CD14-positive monocyte (primary cell): ENCODE measurements around the gene SMIM35. TPM values are rescaled to one million over a fixed set of nuclear protein-coding genes. Genes with fewer than 3 reads are reported as not detected.

Source experiments
- DNase-seq, 3 donors: peaks; one replicate each; pipeline ENCODE4 v3.0.0-alpha.2; 2011 to 2022
- H2AFZ ChIP-seq: 2 replicates; pipeline ENCODE4 v1.6.0; 2012; ENCODE audit warnings: mild to moderate bottlenecking, low read depth, low read length, inconsistent platforms; ENCODE audit not compliant: insufficient read depth, poor library complexity, severe bottlenecking
- H3K27ac ChIP-seq, 2 donors: 1 replicate in 1 of 2; 2 replicates in 1 of 2; pipeline ENCODE4 v1.5.1; 2012 to 2013; ENCODE audit warnings: low read length in 2 of 2, control low read depth in 1 of 2, inconsistent platforms in 1 of 2, low read depth in 1 of 2, mild to moderate bottlenecking in 1 of 2
- H3K27me3 ChIP-seq, 2 donors: one replicate each; pipeline versions ENCODE4 v1.6.0 to v1.6.1; 2011 to 2013; ENCODE audit warnings: low read length in 2 of 2; ENCODE audit not compliant: control insufficient read depth in 2 of 2, insufficient read depth in 2 of 2
- H3K36me3 ChIP-seq, 2 donors: replicated peaks in 1 of 2; 1 replicate in 1 of 2; 2 replicates in 1 of 2; pipeline versions ENCODE4 v1.5.1 to v1.6.1; 2012 to 2013; ENCODE audit warnings: low read length in 2 of 2, control low read depth in 1 of 2, inconsistent platforms in 1 of 2, mild to moderate bottlenecking in 1 of 2; ENCODE audit not compliant: insufficient read depth in 2 of 2, control insufficient read depth in 1 of 2
- H3K4me1 ChIP-seq, 2 donors: 1 replicate in 1 of 2; 2 replicates in 1 of 2; pipeline versions ENCODE4 v1.5.1 to v1.6.1; 2012 to 2013; ENCODE audit warnings: low read length in 2 of 2, control low read depth in 1 of 2, inconsistent platforms in 1 of 2, mild to moderate bottlenecking in 1 of 2, moderate library complexity in 1 of 2; ENCODE audit not compliant: insufficient read depth in 2 of 2, control insufficient read depth in 1 of 2
- H3K4me2 ChIP-seq: replicated peaks from 2 replicates; pipeline ENCODE3; 2012; ENCODE audit warnings: low read length, moderate library complexity, mild to moderate bottlenecking; ENCODE audit not compliant: poor library complexity, severe bottlenecking; ENCODE audit errors: extremely low read depth
- H3K4me3 ChIP-seq, 3 experiments: fragments of 200-600 bp in 1 of 3; sonication (generic) in 1 of 3; replicated peaks in 1 of 3; 1 replicate in 2 of 3; 2 replicates in 1 of 3; pipeline ENCODE4 v1.5.1; 2011 to 2013; ENCODE audit warnings: low read length in 3 of 3, mild to moderate bottlenecking in 3 of 3, control low read depth in 2 of 3, low read depth in 2 of 3, inconsistent platforms in 1 of 3, moderate library complexity in 1 of 3
- H3K79me2 ChIP-seq: 2 replicates; pipeline ENCODE4 v1.6.0; 2012; ENCODE audit warnings: mild to moderate bottlenecking, control low read depth, inconsistent platforms, low read length, moderate library complexity; ENCODE audit not compliant: insufficient read depth
- H3K9ac ChIP-seq: 2 replicates; pipeline ENCODE4 v1.6.0; 2017; ENCODE audit warnings: low read length, mild to moderate bottlenecking; ENCODE audit not compliant: insufficient read depth, poor library complexity, severe bottlenecking
- H3K9me3 ChIP-seq, 2 donors: replicated peaks in 1 of 2; 1 replicate in 1 of 2; 2 replicates in 1 of 2; pipeline versions ENCODE4 v1.5.1 to v1.6.1; 2012 to 2013; ENCODE audit warnings: low read length in 2 of 2, control low read depth in 1 of 2; ENCODE audit not compliant: control insufficient read depth in 1 of 2, insufficient read depth in 1 of 2
- H4K20me1 ChIP-seq: 2 replicates; pipeline ENCODE4 v1.6.0; 2012; ENCODE audit warnings: mild to moderate bottlenecking, low read length, control low read depth, moderate library complexity; ENCODE audit not compliant: insufficient read depth
- H3K27ac Mint-ChIP-seq, 7 donors: one replicate each; pipeline ENCODE4 v1.8.0; 2020; ENCODE audit warnings: mild to moderate bottlenecking in 7 of 7, mixed read lengths in 7 of 7, moderate library complexity in 6 of 7, inconsistent platforms in 2 of 7
- H3K27me3 Mint-ChIP-seq, 3 donors: one replicate each; pipeline ENCODE4 v1.8.0; 2021 to 2022; ENCODE audit warnings: low read depth in 3 of 3, mild to moderate bottlenecking in 3 of 3, mixed read lengths in 3 of 3, moderate library complexity in 3 of 3, inconsistent platforms in 1 of 3
- H3K36me3 Mint-ChIP-seq, 2 donors: one replicate each; pipeline ENCODE4 v1.8.0; 2020; ENCODE audit warnings: mixed read lengths in 2 of 2, inconsistent platforms in 1 of 2, mild to moderate bottlenecking in 1 of 2
- H3K4me1 Mint-ChIP-seq: one replicate; pipeline ENCODE4 v1.8.0; 2020; ENCODE audit warnings: mild to moderate bottlenecking, mixed read lengths
- H3K4me3 Mint-ChIP-seq, 2 donors: one replicate each; pipeline ENCODE4 v1.8.0; 2020; ENCODE audit warnings: mild to moderate bottlenecking in 2 of 2, mixed read lengths in 2 of 2, moderate library complexity in 1 of 2
- H3K9me3 Mint-ChIP-seq, 7 donors: one replicate each; pipeline ENCODE4 v1.8.0; 2020 to 2022; ENCODE audit warnings: mixed read lengths in 7 of 7, mild to moderate bottlenecking in 6 of 7, moderate library complexity in 6 of 7, inconsistent platforms in 2 of 7
- CTCF ChIP-seq: fragments of 200-600 bp; IDR thresholded peaks from one replicate; pipeline ENCODE4 v1.8.0; 2022; ENCODE audit warnings: antibody characterized with exemption, mild to moderate bottlenecking
- WGBS: methylation state at CpG from one replicate; pipeline ENCODE4 v1.1.5; 2013; ENCODE audit warnings: missing lambda C conversion rate; ENCODE audit not compliant: insufficient coverage; 5-methylcytosine and 5-hydroxymethylcytosine counted together
- intact Hi-C, 2 donors: fragments of 100-400 bp; cut with micrococcal nuclease; formaldehyde crosslinking; loops; one replicate each; pipeline versions ENCODE4 v1.15.0 to v1.15.1; 2023
- polyA plus RNA-seq, 3 donors: library from polyadenylated mRNA; depleted of rRNA in 1 of 3; unstranded in 2 of 3; stranded (reverse) in 1 of 3; fragments of 300-500 nt in 2 of 3; fragments of >200 nt in 1 of 3; fragmentation: Illumina TruSeq in 2 of 3; gene quantifications; 1 replicate in 2 of 3; 2 replicates in 1 of 3; pipeline ENCODE4 v1.2.3, GENCODE V29; 2012 to 2021

SMIM35 gene
- polyA plus RNA-seq, 3 donors = 0.05 to 0.29 (median 0.11) TPM

GRCh38 chr11:118082880-118083552 lies 3.7 kb downstream of the SMIM35 start:
- no peak overlapping the region for H3K4me2 ChIP-seq
- H3K9me3 ChIP-seq = peaks cover 15 to 20% of the 10 kb centered on the region in 2 donors
- H3K27me3 ChIP-seq = no peaks in the 10 kb centered on the region
- H3K4me3 ChIP-seq = no peak overlapping the region
- Mint-ChIP-seq H3K4me1 (peaks cover 78% of the 10 kb centered on the region), H3K4me3 (no peak overlapping the region), H3K9me3 (peaks cover 6 to 31% (median 17%) of the 10 kb centered on the region in 7 donors), H3K27ac (peak overlapping the region; percentile 38 to 89 (median 79)), H3K36me3 (peaks cover 7 to 13% of the 10 kb centered on the region in 2 donors), H3K27me3 (peaks cover 0 to 10% (median 4%) of the 10 kb centered on the region in 3 donors)
- H3K36me3 ChIP-seq = no peaks in the 10 kb centered on the region
- TF ChIP-seq CTCF = no peak
- no peak for DNase-seq
- no peak overlapping the region for H3K27ac ChIP-seq
- H4K20me1 ChIP-seq = no peaks in the 10 kb centered on the region
- H3K9ac ChIP-seq = no peak overlapping the region
- peak overlapping the region; percentile 30 for H2AFZ ChIP-seq
- H3K79me2 ChIP-seq = no peaks in the 10 kb centered on the region
- peaks cover 76 to 79% of the 10 kb centered on the region in 2 donors for H3K4me1 ChIP-seq
- 62% methylated on average over 18 of the region's 21 CpGs for WGBS
- intact Hi-C loops = loop anchor here in 1 of 2 donors (10.0 kb wide), 1 partner anchor 68 kb away; no protein-coding TSS in a partner anchor

- Histone ChIP-seq H3K4me1 (peaks cover 61 to 64% of the 10 kb centered on the region in 2 donors), H3K27me3 (no peaks in the 10 kb centered on the region), H3K4me2 (no peak overlapping the region), H3K27ac (peak overlapping the region in 1 of 2 donors; percentile 55), H2AFZ (no peak overlapping the region), H3K9me3 (peaks cover 4% of the 10 kb centered on the region in 2 donors), H3K4me3 (no peak overlapping the region), H3K36me3 (no peaks in the 10 kb centered on the region), H3K9ac (no peak overlapping the region), H3K79me2 (no peaks in the 10 kb centered on the region), H4K20me1 (no peaks in the 10 kb centered on the region)
- H3K4me1 Mint-ChIP-seq = peaks cover 62% of the 10 kb centered on the region
- H3K27me3 Mint-ChIP-seq = peaks cover 0 to 5% (median 4%) of the 10 kb centered on the region in 3 donors
- H3K36me3 Mint-ChIP-seq = peaks cover 6 to 12% of the 10 kb centered on the region in 2 donors
- 48% methylated on average over 11 of the region's 18 CpGs for WGBS
- intact Hi-C loops = loop anchor here in 1 of 2 donors (10.0 kb wide), 1 partner anchor 67 kb away; no protein-coding TSS in a partner anchor
- peak; percentile 82 to 86 (median 85) for DNase-seq
- peaks cover 1 to 15% (median 7%) of the 10 kb centered on the region in 7 donors for H3K9me3 Mint-ChIP-seq
- TF ChIP-seq CTCF = no peak
- H3K27ac Mint-ChIP-seq = peak overlapping the region; percentile 58 to 90 (median 83)
- no peak overlapping the region for H3K4me3 Mint-ChIP-seq
These were observed 5.4 kb downstream of the SMIM35 start for GRCh38 chr11:118081241-118081958.
